Adrenal gland (tissue), 5 donors: ENCODE results near the gene MCF2L.

Experiments used
- POLR2A ChIP-seq, 2 donors: fragments of 450-650 bp; IDR thresholded peaks; one replicate each; pipeline ENCODE4 v1.6.1; 2017; ENCODE audit warnings: antibody characterized with exemption in 2 of 2, mild to moderate bottlenecking in 2 of 2, moderate library complexity in 1 of 2
- TF ChIP-seq, protein P1 (sequence below), 6 experiments: fragments of 450-650 bp in 4 of 6; fragments of 200-600 bp in 2 of 6; sonication (generic) in 1 of 6; IDR thresholded peaks; 1 replicate in 5 of 6; 2 replicates in 1 of 6; pipeline versions ENCODE4 v1.5.1 to v1.8.0; 2016 to 2021; ENCODE audit warnings: antibody characterized with exemption in 6 of 6, mild to moderate bottlenecking in 2 of 6, moderate library complexity in 1 of 6
- donor health status: DM: no; HTN: no; CAD: no.

DNA sequence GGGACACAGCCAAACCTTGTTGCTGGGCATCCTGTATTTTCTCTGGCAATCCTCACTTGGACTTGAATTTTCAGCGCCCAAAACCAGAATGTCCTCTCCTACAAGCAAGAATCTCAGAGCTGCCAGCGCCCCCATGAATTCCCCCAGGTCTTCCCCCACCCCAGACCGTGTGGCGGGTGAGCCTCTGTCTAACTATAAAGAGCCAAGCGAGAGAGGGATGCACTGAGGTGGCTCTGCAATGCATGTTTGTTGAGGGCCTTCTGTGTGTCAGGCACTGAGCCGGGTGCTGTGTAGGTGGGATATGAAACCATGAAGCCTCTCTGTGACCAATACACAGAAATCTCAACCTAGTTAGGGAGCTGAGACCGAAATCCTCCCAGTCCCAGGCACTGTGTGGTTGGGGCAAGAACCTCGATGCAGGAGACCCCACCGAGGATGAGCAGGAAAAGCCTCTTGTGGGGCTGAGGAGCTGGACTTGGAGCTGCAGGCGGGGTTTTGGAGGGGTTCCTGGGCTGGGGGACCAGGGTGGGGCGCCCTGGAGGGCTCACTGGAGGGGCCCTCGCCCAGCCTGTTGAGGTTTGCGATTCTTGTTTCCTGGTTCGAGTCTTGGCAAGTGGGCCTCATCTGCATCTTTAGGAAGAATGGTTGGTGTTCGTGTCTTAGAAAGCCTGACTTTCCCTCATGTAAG lies 177.0 kb downstream of the MCF2L start:
- TF ChIP-seq, protein P1, sequence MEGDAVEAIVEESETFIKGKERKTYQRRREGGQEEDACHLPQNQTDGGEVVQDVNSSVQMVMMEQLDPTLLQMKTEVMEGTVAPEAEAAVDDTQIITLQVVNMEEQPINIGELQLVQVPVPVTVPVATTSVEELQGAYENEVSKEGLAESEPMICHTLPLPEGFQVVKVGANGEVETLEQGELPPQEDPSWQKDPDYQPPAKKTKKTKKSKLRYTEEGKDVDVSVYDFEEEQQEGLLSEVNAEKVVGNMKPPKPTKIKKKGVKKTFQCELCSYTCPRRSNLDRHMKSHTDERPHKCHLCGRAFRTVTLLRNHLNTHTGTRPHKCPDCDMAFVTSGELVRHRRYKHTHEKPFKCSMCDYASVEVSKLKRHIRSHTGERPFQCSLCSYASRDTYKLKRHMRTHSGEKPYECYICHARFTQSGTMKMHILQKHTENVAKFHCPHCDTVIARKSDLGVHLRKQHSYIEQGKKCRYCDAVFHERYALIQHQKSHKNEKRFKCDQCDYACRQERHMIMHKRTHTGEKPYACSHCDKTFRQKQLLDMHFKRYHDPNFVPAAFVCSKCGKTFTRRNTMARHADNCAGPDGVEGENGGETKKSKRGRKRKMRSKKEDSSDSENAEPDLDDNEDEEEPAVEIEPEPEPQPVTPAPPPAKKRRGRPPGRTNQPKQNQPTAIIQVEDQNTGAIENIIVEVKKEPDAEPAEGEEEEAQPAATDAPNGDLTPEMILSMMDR (IDR thresholded peaks at IDR 0.05) = no peak
- no peak for TF ChIP-seq POLR2A (IDR thresholded peaks at IDR 0.05)
